ENCODE data around the gene ALPK3.
"Not testable (repeated sequence)": the region's sequence is repeated elsewhere in the genome, so short reads cannot be mapped to it uniquely, and the experiment has no call there.

Gene ALPK3

DNA sequence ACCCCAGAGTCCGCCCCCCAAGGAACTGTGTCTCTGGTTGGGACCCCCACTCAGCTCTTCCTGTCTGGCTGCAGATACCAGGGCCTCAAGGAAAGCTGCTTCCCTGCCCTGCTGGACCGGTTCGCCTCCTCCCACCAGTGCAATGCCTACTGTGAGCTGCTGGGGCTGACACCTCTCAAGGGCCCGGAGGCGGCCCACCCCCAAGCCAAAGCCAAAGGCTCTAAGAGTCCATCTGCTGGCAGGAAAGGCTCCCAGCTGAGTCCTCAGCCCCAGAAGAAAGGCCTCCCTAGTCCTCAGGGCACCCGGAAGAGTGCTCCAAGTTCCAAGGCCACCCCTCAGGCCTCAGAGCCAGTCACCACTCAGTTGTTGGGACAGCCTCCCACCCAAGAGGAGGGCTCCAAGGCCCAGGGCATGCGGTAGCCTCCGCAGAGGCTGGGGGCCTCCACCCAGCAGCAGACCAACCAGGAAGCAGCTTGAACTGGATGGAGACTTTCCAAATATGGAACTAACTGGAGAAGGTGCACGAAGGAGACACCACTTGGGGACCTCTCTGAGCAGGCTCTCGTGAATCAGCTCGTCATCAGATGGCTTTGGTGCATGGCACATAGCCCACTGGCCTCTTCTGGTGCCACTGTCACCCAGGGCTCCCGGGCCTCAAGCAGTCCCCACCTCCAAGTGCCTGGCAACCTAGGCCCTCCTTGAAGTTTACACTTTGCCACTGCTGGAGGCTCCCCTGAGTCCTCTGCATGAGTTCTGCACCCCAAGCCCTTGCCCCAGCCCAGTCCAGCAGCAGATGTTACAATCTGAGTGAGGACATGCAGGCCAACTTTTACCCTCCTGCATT lies 51.1 kb downstream of the ALPK3 start:
- ATAC-seq (replicated peaks) (no peak), DNase-seq (no peak)
- Mint-ChIP-seq H3K4me3 (no peak overlapping the region), H3K27ac (no peak overlapping the region), H3K4me1 (ENCODE audit: low read depth in 2 of 2) (no peaks in the 10 kb centered on the region), H3K9me3 (no peaks in the 10 kb centered on the region), H3K36me3 (ENCODE audit: insufficient read depth) (no peaks in the 10 kb centered on the region), H3K27me3 (no peaks in the 10 kb centered on the region)

- H3K4me3 Mint-ChIP-seq, result no peak overlapping the region
Measured at GRCh38 chr15:84869510-84869909, 52.4 kb downstream of the ALPK3 start.

DNA sequence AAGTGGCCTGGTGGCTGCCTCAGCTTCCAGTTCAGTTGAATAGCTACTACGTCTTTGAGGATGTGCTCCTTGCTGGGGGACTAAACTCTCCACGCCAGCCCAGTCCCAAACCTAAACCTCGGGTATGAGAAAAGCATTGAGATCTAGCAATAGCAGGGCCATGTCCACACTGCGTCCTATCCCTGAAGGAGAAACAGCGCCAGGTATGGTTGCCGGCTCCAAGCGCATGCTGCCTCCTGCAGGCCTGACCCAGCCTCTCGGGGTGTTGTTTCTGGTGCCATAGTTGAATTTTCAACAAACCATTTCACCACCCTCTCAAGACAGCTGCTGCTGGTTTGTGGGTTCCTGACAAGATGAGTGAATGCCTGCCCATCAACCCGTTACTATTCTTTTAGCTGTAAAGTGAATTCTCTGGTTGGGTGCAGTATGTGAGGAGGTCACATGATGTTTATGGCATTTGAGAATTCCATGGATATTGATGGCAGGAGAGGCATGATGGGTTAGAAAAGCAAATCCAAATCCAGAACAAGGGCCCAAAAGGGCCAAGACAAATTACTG lies 54.4 kb downstream of the ALPK3 start:
- DNase-seq, result no peak

More at GRCh38 chr15:84869510-84869909, 52.4 kb downstream of the ALPK3 start:
- H3K27me3 Mint-ChIP-seq, result no peaks in the 10 kb centered on the region
- no peaks in the 10 kb centered on the region for H3K4me1 Mint-ChIP-seq (ENCODE audit: low read depth in 2 of 2)
- DNase-seq (no peak), ATAC-seq (replicated peaks) (no peak)
- peak overlapping the region in 1 of 2 donors; percentile 17 for H3K27ac Mint-ChIP-seq
- no peaks in the 10 kb centered on the region for H3K9me3 Mint-ChIP-seq
- H3K36me3 Mint-ChIP-seq (ENCODE audit: insufficient read depth), result no peaks in the 10 kb centered on the region

DNA sequence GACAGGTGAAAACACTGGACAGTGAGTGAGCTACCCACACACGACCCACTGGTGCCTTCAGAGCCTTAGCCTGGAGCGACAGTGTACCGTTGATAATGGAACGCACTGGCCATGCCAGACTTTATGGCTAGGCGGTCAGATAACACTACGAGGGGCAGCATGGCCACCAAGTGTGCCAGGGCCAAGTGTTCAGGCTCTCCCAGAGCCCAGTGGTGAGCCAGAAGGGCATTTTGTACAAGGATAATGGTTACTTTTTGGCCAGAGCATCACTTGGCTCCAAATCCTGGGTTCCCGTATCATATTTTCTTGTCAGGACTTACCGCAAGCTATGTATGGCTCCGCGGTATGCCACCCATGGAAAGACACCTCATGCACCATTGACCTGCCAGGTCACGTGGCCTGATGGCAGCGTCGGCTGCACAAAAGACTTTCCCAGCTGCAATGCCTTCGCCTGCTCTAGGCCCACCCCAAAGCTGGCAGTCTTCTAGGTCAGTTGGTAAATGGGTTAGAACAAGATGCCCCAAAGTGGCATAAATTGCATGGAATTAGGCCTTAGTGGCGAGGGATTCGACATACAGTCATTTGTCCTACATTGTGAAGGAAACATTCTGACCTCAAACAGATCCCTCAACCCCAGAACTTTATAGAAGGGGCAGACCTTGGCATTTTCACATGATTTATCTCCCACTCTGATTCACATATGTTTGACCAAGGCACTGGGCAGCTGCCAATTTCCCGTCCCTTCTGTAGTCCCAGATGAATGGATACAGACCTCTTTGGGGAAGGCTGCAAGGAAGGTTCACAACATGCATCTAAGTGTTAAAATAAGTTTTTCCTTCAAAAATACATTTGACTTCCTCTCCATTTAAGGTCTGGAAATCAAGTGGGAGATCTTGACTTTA lies 55.1 kb downstream of the ALPK3 start:
- peaks cover 0 to 5% of the 10 kb centered on the region in 2 donors for H3K27me3 Mint-ChIP-seq
- no peaks in the 10 kb centered on the region for H3K9me3 Mint-ChIP-seq
- ATAC-seq (replicated peaks) (no peak), DNase-seq (no peak)
- no peaks in the 10 kb centered on the region for H3K4me1 Mint-ChIP-seq (ENCODE audit: low read depth in 2 of 2)
- H3K27ac Mint-ChIP-seq, result no peak overlapping the region
- no peaks in the 10 kb centered on the region for H3K36me3 Mint-ChIP-seq (ENCODE audit: insufficient read depth)
- H3K4me3 Mint-ChIP-seq, result no peak overlapping the region

More for the DNA sequence above, 54.4 kb downstream of the ALPK3 start:
- no peaks in the 10 kb centered on the region for H3K36me3 Mint-ChIP-seq (ENCODE audit: insufficient read depth)
- H3K27ac Mint-ChIP-seq, result no peak overlapping the region
- no peak overlapping the region for H3K4me3 Mint-ChIP-seq
- H3K9me3 Mint-ChIP-seq, result no peaks in the 10 kb centered on the region
- H3K27me3 Mint-ChIP-seq, result peaks cover 0 to 5% of the 10 kb centered on the region in 2 donors
- no peaks in the 10 kb centered on the region for H3K4me1 Mint-ChIP-seq (ENCODE audit: low read depth in 2 of 2)
- no peak for ATAC-seq (replicated peaks)

DNA sequence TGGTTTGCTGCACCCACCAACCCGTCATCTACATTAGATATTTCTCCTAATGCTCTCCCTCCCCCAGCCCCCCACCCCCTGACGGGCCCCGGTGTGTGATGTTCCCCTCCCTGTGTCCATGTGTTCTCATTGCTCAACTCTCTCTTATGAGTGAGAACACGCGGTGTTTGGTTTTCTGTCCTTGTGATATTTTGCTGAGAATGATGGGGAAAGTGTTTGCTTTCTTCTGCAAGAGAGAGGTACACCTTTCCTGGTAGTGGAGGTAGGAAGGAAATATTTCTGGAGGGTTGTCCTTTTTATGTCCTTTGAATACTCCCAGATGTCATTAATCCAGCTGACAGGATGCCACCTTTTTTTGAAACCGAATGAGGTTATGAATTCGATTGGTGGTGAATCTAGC lies 56.8 kb downstream of the ALPK3 start:
- Mint-ChIP-seq H3K4me1 (ENCODE audit: low read depth in 2 of 2) (no peaks in the 10 kb centered on the region), H3K27ac (no peak overlapping the region), H3K9me3 (no peaks in the 10 kb centered on the region), H3K36me3 (ENCODE audit: insufficient read depth) (no peaks in the 10 kb centered on the region), H3K27me3 (peaks cover 0 to 5% of the 10 kb centered on the region in 2 donors), H3K4me3 (no peak overlapping the region)
- DNase-seq (no peak), ATAC-seq (replicated peaks) (no peak)

GRCh38 chr15:84874981-84875699 lies 58.0 kb downstream of the ALPK3 start:
- DNase-seq (no peak), ATAC-seq (replicated peaks) (no peak)
- H3K36me3 Mint-ChIP-seq (ENCODE audit: insufficient read depth), result no peaks in the 10 kb centered on the region
- peaks cover 5 to 6% of the 10 kb centered on the region in 2 donors for H3K27me3 Mint-ChIP-seq
- no peaks in the 10 kb centered on the region for H3K4me1 Mint-ChIP-seq (ENCODE audit: low read depth in 2 of 2)
- no peak overlapping the region for H3K4me3 Mint-ChIP-seq
- no peaks in the 10 kb centered on the region for H3K9me3 Mint-ChIP-seq
- H3K27ac Mint-ChIP-seq, result no peak overlapping the region

GRCh38 chr15:84876269-84876668 lies 59.1 kb downstream of the ALPK3 start:
- Mint-ChIP-seq H3K4me3 (no peak overlapping the region), H3K27ac (no peak overlapping the region), H3K36me3 (ENCODE audit: insufficient read depth) (no peaks in the 10 kb centered on the region), H3K4me1 (ENCODE audit: low read depth in 2 of 2) (no peaks in the 10 kb centered on the region), H3K27me3 (peaks cover 5 to 14% of the 10 kb centered on the region in 2 donors), H3K9me3 (no peaks in the 10 kb centered on the region)
- ATAC-seq (replicated peaks) (no peak), DNase-seq (no peak)

GRCh38 chr15:84877701-84878100 lies 60.5 kb downstream of the ALPK3 start:
- Mint-ChIP-seq H3K27me3 (peaks cover 5 to 24% of the 10 kb centered on the region in 2 donors), H3K27ac (peak overlapping the region in 1 of 2 donors; percentile 47)
- not testable (repeated sequence) for H3K9me3 Mint-ChIP-seq; ATAC-seq (replicated peaks); H3K36me3 Mint-ChIP-seq (ENCODE audit: insufficient read depth); H3K4me3 Mint-ChIP-seq; H3K4me1 Mint-ChIP-seq (ENCODE audit: low read depth in 2 of 2); DNase-seq

DNA sequence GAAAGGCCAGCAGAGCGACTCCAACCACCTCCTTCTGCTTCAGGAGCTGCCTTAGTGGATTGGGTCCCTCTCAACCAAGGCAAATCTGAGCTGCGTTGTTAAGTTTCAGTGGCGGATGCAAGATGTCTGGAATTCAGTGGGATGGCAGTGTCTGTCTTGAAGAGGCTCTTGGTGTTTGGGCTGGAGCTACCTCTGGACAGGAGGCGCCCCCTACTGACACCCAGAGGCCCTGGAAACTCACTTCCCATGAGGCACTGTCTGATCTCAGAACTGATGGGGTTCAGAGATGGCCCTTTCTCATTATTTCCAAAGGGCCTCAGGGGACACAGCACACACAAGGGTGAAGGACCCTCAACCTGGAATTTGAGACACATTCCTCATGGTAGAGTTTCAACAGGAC lies 61.3 kb downstream of the ALPK3 start:
- Mint-ChIP-seq H3K36me3 (ENCODE audit: insufficient read depth) (no peaks in the 10 kb centered on the region), H3K4me1 (ENCODE audit: low read depth in 2 of 2) (no peaks in the 10 kb centered on the region), H3K9me3 (no peaks in the 10 kb centered on the region), H3K4me3 (no peak overlapping the region), H3K27ac (no peak overlapping the region), H3K27me3 (peaks cover 5 to 29% of the 10 kb centered on the region in 2 donors)
- ATAC-seq (replicated peaks) (peak; percentile 59), DNase-seq (peak; percentile 18 to 35 (median 27))

GRCh38 chr15:84879088-84879780 lies 62.1 kb downstream of the ALPK3 start:
- Mint-ChIP-seq H3K4me1 (ENCODE audit: low read depth in 2 of 2) (no peaks in the 10 kb centered on the region), H3K36me3 (ENCODE audit: insufficient read depth) (no peaks in the 10 kb centered on the region), H3K27ac (no peak overlapping the region), H3K27me3 (peaks cover 5 to 31% of the 10 kb centered on the region in 2 donors), H3K9me3 (no peaks in the 10 kb centered on the region), H3K4me3 (no peak overlapping the region)
- no peak for ATAC-seq (replicated peaks)
- no peak for DNase-seq

- Mint-ChIP-seq H3K9me3 (no peaks in the 10 kb centered on the region), H3K4me1 (ENCODE audit: low read depth in 2 of 2) (no peaks in the 10 kb centered on the region), H3K27me3 (peaks cover 7 to 38% of the 10 kb centered on the region in 2 donors), H3K27ac (peak overlapping the region in 1 of 2 donors; percentile 3), H3K4me3 (no peak overlapping the region), H3K36me3 (ENCODE audit: insufficient read depth) (no peaks in the 10 kb centered on the region)
- DNase-seq (no peak), ATAC-seq (replicated peaks) (no peak)
Measured at GRCh38 chr15:84880007-84880406, 62.9 kb downstream of the ALPK3 start.

DNA sequence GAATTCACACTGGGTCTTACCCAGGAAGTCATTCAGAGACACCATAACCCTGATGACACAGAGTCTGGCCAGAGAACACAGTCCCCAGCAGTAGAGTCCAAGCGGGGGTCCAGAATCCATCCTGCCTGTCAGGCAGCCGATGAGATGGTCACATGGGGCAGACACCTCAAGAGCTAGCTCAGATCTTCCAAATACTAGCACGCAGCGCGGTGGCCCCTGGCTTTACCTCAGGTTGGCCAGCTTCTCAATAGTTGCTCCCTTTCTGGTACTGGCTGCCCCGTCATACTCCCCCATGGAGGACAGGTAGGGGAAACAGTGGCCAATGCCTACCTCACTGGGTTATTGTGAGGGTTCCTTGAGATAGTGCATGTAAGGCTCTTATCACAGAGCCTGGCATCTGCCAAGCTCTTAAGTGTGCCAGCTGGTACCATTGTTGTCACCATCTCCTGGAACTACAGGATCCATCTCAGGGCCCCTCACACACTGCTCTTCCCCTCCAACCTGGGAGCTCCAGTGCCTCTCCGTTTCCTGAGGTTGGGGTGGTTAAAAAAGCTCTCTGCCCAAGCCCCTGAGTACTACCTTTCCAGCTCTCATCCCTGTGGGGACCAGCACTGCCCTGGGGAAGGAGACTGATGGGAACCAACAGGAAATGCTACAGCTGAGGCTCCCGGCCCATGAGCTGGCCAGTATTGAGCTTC lies 63.8 kb downstream of the ALPK3 start:
- Mint-ChIP-seq H3K36me3 (ENCODE audit: insufficient read depth) (no peaks in the 10 kb centered on the region), H3K9me3 (no peaks in the 10 kb centered on the region), H3K27ac (no peak overlapping the region), H3K4me3 (no peak overlapping the region), H3K4me1 (ENCODE audit: low read depth in 2 of 2) (no peaks in the 10 kb centered on the region), H3K27me3 (peaks cover 7 to 38% of the 10 kb centered on the region in 2 donors)
- no peak for DNase-seq
- no peak for ATAC-seq (replicated peaks)

All from effector memory CD8-positive, alpha-beta T cell (primary cell).